Loucy (cell line): Measurements from ENCODE around the gene DDX49.

Source experiments
- EZH2phosphoT487 ChIP-seq: fragments of 200-600 bp; IDR thresholded peaks from 2 replicates; pipeline ENCODE4 v1.6.1; 2018; ENCODE audit warnings: antibody characterized with exemption, mild to moderate bottlenecking, moderate library complexity, borderline replicate concordance
- TF ChIP-seq, protein P1 (sequence below): fragments of 200-600 bp; sonication (generic); conservative IDR thresholded peaks from 2 replicates; pipeline ENCODE4 v1.5.1; 2014; ENCODE audit warnings: mild to moderate bottlenecking, antibody characterized with exemption, low read length

- TF ChIP-seq, protein P1, sequence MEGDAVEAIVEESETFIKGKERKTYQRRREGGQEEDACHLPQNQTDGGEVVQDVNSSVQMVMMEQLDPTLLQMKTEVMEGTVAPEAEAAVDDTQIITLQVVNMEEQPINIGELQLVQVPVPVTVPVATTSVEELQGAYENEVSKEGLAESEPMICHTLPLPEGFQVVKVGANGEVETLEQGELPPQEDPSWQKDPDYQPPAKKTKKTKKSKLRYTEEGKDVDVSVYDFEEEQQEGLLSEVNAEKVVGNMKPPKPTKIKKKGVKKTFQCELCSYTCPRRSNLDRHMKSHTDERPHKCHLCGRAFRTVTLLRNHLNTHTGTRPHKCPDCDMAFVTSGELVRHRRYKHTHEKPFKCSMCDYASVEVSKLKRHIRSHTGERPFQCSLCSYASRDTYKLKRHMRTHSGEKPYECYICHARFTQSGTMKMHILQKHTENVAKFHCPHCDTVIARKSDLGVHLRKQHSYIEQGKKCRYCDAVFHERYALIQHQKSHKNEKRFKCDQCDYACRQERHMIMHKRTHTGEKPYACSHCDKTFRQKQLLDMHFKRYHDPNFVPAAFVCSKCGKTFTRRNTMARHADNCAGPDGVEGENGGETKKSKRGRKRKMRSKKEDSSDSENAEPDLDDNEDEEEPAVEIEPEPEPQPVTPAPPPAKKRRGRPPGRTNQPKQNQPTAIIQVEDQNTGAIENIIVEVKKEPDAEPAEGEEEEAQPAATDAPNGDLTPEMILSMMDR: no peak
- TF ChIP-seq EZH2phosphoT487: no peak
Observed at GRCh38 chr19:18904334-18905057, 15.0 kb upstream of the DDX49 start.
